ENCODE data around the gene TREML1.

TREML1 gene, protein sequence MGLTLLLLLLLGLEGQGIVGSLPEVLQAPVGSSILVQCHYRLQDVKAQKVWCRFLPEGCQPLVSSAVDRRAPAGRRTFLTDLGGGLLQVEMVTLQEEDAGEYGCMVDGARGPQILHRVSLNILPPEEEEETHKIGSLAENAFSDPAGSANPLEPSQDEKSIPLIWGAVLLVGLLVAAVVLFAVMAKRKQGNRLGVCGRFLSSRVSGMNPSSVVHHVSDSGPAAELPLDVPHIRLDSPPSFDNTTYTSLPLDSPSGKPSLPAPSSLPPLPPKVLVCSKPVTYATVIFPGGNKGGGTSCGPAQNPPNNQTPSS

GRCh38 chr6:41153992-41154625, at the start of gene TREML1:
TREML1 (minus strand) TSS chr6:41154347; CDS start chr6:41154288, 59 bp downstream.
- H3K4me3 ChIP-seq (ENCODE audit: low read depth, low read length) = no peak within 1 kb of the TSS
- TF ChIP-seq, protein P1, sequence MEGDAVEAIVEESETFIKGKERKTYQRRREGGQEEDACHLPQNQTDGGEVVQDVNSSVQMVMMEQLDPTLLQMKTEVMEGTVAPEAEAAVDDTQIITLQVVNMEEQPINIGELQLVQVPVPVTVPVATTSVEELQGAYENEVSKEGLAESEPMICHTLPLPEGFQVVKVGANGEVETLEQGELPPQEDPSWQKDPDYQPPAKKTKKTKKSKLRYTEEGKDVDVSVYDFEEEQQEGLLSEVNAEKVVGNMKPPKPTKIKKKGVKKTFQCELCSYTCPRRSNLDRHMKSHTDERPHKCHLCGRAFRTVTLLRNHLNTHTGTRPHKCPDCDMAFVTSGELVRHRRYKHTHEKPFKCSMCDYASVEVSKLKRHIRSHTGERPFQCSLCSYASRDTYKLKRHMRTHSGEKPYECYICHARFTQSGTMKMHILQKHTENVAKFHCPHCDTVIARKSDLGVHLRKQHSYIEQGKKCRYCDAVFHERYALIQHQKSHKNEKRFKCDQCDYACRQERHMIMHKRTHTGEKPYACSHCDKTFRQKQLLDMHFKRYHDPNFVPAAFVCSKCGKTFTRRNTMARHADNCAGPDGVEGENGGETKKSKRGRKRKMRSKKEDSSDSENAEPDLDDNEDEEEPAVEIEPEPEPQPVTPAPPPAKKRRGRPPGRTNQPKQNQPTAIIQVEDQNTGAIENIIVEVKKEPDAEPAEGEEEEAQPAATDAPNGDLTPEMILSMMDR (IDR thresholded peaks at IDR 0.05; ENCODE audit: borderline replicate concordance, insufficient read depth, low read depth, low read length) = no peak

DNA sequence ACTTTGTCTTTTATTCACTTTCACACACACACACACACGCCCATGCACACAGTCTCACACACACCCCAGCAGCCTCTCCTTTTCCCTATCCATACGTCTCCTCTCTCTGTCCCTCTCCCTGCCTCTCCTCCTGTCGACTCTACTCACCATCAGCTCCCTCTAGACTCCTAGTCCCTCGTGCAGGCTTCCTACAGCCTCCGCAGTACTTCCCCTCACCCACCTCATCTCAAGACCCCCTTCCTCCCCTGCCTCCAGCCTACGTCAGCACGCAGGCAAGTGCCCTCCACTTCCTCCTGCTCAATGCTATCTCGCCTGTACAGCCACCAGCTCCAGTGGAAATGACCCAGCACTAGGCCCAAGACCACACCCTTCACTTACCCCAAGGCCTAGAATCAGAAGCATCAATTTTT, 47.6 kb upstream of the TREML1 start:
- TF ChIP-seq, protein P1 (IDR thresholded peaks at IDR 0.05; ENCODE audit: borderline replicate concordance, insufficient read depth, low read depth, low read length) = no peak
- H3K4me3 ChIP-seq (ENCODE audit: low read depth, low read length) = no peak overlapping the region

- TF ChIP-seq, protein P1 (IDR thresholded peaks at IDR 0.05; ENCODE audit: borderline replicate concordance, insufficient read depth, low read depth, low read length) = no peak
- no peak within 1 kb of the TSS for H3K4me3 ChIP-seq (ENCODE audit: low read depth, low read length)
These were observed 47.0 kb upstream of the TREML1 start, which contains the start of gene TREML2 for GRCh38 chr6:41200901-41201763. TREML2 (minus strand) TSS chr6:41201149; CDS start chr6:41201008, 141 bp downstream.

DNA sequence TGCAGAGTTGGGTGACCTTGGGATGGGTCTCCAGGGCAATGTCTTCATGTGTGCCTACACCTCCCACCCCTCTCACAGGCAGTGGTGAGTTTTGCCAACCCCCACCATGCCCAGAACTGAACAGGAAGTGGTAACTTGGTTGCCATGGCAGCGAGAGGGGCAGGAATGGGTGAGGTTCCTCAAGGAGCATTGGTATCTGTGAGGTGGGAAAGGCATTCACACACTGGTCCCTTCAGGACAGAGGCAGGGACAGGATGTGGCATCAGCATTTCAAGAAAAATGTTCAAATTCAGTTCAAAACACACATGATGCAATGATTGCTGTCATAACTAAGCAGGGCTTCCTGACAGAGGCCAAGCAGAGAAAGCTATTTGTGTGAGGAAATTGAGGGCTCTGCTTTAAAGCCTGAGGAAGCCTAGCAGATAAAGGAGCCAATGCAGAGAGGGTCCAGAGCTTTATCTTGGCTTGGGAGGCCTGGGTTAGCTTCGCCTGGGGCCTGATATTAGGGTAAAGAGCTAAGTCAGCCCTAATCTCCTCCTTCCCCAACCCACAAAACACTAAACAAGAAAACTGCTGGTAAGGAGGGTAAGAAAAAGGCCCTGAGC, 46.3 kb upstream of the TREML1 start:
- TF ChIP-seq, protein P1 (IDR thresholded peaks at IDR 0.05; ENCODE audit: borderline replicate concordance, insufficient read depth, low read depth, low read length) = no peak

GRCh38 chr6:41199552-41200246, 45.6 kb upstream of the TREML1 start:
- TF ChIP-seq, protein P1 (IDR thresholded peaks at IDR 0.05; ENCODE audit: borderline replicate concordance, insufficient read depth, low read depth, low read length) = no peak
- no peak overlapping the region for H3K4me3 ChIP-seq (ENCODE audit: low read depth, low read length)

More for the DNA sequence above, 46.3 kb upstream of the TREML1 start:
- H3K4me3 ChIP-seq (ENCODE audit: low read depth, low read length) = no peak overlapping the region

DNA sequence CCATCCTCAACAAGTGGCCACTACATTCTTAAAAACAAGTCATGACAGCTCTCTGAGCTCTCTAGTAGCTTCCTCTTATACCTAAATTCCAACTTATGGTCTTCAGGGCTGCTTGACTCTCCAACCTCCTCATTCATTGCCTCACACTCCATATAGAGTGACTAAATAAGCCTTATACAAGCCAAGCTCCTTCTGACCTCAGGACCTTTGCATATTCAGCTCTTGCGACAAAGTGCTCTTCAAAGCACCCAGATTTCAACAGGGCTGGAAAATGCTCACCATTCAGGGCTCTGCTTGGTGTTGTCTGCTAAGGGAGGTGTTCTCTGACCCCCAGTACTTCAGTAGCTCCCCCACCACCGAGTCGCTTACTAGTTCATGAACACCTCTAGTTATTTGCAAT, 43.1 kb upstream of the TREML1 start:
- H3K4me3 ChIP-seq (ENCODE audit: low read depth, low read length) = no peak overlapping the region
- TF ChIP-seq, protein P1 (IDR thresholded peaks at IDR 0.05; ENCODE audit: borderline replicate concordance, insufficient read depth, low read depth, low read length) = no peak

Measured in GM12875 (cell line).